Keratinocyte (primary cell): Measurements from ENCODE around the gene ZDHHC6. TPM values are rescaled to one million over a fixed set of nuclear protein-coding genes. Genes with fewer than 3 reads are reported as not detected.
"Not testable (repeated sequence)": the region's sequence is repeated elsewhere in the genome, so short reads cannot be mapped to it uniquely, and the experiment has no call there.

Experiments used
- DNase-seq: peaks from one replicate; pipeline ENCODE4 v3.0.0-alpha.2; 2011; ENCODE audit warnings: low read depth, missing footprints, low spot score
- FAIRE-seq: peaks from 2 replicates; lab custom pipeline; 2011; peaks lifted over from hg19 to GRCh38; lab: Jason Lieb, UNC
- H2AFZ ChIP-seq: 2 replicates; pipeline ENCODE4 v1.6.0; 2012; ENCODE audit warnings: low read length, control low read depth, inconsistent platforms; ENCODE audit not compliant: control insufficient read depth
- H3K27ac ChIP-seq: 2 replicates; pipeline ENCODE4 v1.5.1; 2011; ENCODE audit warnings: low read length; ENCODE audit not compliant: control insufficient read depth, insufficient read depth
- H3K27me3 ChIP-seq: 3 replicates; pipeline ENCODE4 v1.6.0; 2011; ENCODE audit warnings: low read length; ENCODE audit not compliant: control insufficient read depth, insufficient read depth; ENCODE audit errors: extremely low read depth
- H3K36me3 ChIP-seq, 2 experiments: 2 replicates in 1 of 2; 3 replicates in 1 of 2; pipeline ENCODE4 v1.5.1; 2011; ENCODE audit warnings: low read length in 2 of 2, mild to moderate bottlenecking in 1 of 2; ENCODE audit not compliant: control insufficient read depth in 2 of 2, insufficient read depth in 2 of 2; ENCODE audit errors: extremely low read depth in 1 of 2
- H3K4me1 ChIP-seq: 3 replicates; pipeline ENCODE4 v1.5.1; 2011; ENCODE audit warnings: low read length; ENCODE audit not compliant: control insufficient read depth, insufficient read depth; ENCODE audit errors: extremely low read depth
- H3K4me2 ChIP-seq: 3 replicates; pipeline ENCODE4 v1.6.0; 2011; ENCODE audit warnings: low read depth, low read length; ENCODE audit not compliant: control insufficient read depth, insufficient read depth; ENCODE audit errors: extremely low read depth
- H3K4me3 ChIP-seq, 3 experiments: fragments of 200-600 bp in 1 of 3; sonication (generic) in 1 of 3; 2 replicates in 2 of 3; 3 replicates in 1 of 3; pipeline ENCODE4 v1.5.1; 2011 to 2016; ENCODE audit warnings: low read length in 3 of 3, mild to moderate bottlenecking in 3 of 3, control low read depth in 2 of 3, inconsistent platforms in 1 of 3, low read depth in 1 of 3, mixed read lengths in 1 of 3, mixed run types in 1 of 3, moderate library complexity in 1 of 3; ENCODE audit not compliant: control insufficient read depth in 2 of 3, insufficient read depth in 2 of 3; ENCODE audit errors: extremely low read depth in 1 of 3
- H3K79me2 ChIP-seq: 2 replicates; pipeline ENCODE4 v1.6.0; 2012; ENCODE audit warnings: low read length; ENCODE audit not compliant: control insufficient read depth, insufficient read depth
- H3K9ac ChIP-seq: 3 replicates; pipeline ENCODE4 v1.6.0; 2011; ENCODE audit warnings: low read length; ENCODE audit not compliant: control insufficient read depth, insufficient read depth; ENCODE audit errors: extremely low read depth
- H3K9me1 ChIP-seq: 3 replicates; pipeline ENCODE4 v1.6.0; 2011; ENCODE audit warnings: low read length; ENCODE audit not compliant: control insufficient read depth, insufficient read depth; ENCODE audit errors: extremely low read depth
- H3K9me3 ChIP-seq: 2 replicates; pipeline ENCODE4 v1.5.1; 2012; ENCODE audit warnings: low read depth, low read length; ENCODE audit not compliant: control insufficient read depth
- H4K20me1 ChIP-seq: 3 replicates; pipeline ENCODE4 v1.6.0; 2011; ENCODE audit warnings: low read length; ENCODE audit not compliant: control insufficient read depth, insufficient read depth; ENCODE audit errors: extremely low read depth
- EZH2 ChIP-seq: IDR thresholded peaks from one replicate; pipeline ENCODE4 v1.6.1; 2012; ENCODE audit warnings: inconsistent platforms, mild to moderate bottlenecking, low read length, moderate library complexity
- dilution Hi-C: fragments of 300-500 bp; cut with MboI; formaldehyde crosslinking; loops from one replicate; pipeline ENCODE4 v1.7.0; 2020; ENCODE audit warnings: low sequenced_read_pairs; ENCODE audit not compliant: extremely low pct_ligation_motif_present
- polyA plus RNA-seq, 5 experiments: library from polyadenylated mRNA; depleted of rRNA in 3 of 5; stranded (reverse) in 3 of 5; stranded (forward) in 1 of 5; unstranded in 1 of 5; fragments of >200 nt; gene quantifications; 1 replicate in 1 of 5; 2 replicates in 3 of 5; 3 replicates in 1 of 5; pipeline versions ENCODE4 v1.2.1 to v1.2.3, GENCODE V29; 2011 to 2012; ENCODE audit warnings: missing spikeins in 2 of 5, low read depth in 1 of 5, low replicate concordance in 1 of 5
- TF ChIP-seq, protein P1 (sequence below), 3 experiments: IDR thresholded peaks in 1 of 3; conservative IDR thresholded peaks in 1 of 3; optimal IDR thresholded peaks in 1 of 3; 2 replicates in 2 of 3; 3 replicates in 1 of 3; pipeline versions ENCODE3 to v1.5.1; 2011; ENCODE audit warnings: low read length in 3 of 3, mild to moderate bottlenecking in 3 of 3, moderate library complexity in 2 of 3, control low read depth in 1 of 3, inconsistent platforms in 1 of 3; ENCODE audit not compliant: insufficient read depth in 2 of 3; ENCODE audit errors: extremely low read depth in 1 of 3

ZDHHC6 gene
- polyA plus RNA-seq, 1 donor (not counting 4 experiments of a cell fraction or from before 2014, with no cell fraction given), result 34.2 TPM

DNA sequence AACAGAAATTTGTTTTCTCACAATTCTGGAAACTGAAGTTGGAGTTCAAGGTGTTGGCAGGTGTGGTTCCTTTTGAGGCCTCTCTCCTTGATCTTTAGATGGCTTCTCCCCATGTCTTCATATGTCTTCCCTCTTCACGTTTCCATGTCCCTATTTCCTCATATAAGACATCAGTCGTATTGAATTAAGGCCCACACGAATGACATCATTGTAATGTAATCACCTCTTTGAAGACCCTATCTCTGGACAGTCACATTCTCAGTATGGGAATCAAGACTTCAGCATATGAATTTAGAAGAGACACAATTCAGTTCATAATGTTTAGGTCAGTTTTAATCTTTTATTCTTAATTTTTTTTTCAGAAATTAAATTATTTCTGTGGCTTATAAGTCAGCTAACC is 20.1 kb upstream of the ZDHHC6 start:
- no peak overlapping the region for H3K9ac ChIP-seq
- H3K4me3 ChIP-seq, result no peak overlapping the region
- H3K9me3 ChIP-seq, result no peaks in the 10 kb centered on the region
- H3K27ac ChIP-seq, result no peak overlapping the region
- no peaks in the 10 kb centered on the region for H3K4me1 ChIP-seq
- no peak overlapping the region for H2AFZ ChIP-seq
- DNase-seq, result no peak
- TF ChIP-seq, protein P1, sequence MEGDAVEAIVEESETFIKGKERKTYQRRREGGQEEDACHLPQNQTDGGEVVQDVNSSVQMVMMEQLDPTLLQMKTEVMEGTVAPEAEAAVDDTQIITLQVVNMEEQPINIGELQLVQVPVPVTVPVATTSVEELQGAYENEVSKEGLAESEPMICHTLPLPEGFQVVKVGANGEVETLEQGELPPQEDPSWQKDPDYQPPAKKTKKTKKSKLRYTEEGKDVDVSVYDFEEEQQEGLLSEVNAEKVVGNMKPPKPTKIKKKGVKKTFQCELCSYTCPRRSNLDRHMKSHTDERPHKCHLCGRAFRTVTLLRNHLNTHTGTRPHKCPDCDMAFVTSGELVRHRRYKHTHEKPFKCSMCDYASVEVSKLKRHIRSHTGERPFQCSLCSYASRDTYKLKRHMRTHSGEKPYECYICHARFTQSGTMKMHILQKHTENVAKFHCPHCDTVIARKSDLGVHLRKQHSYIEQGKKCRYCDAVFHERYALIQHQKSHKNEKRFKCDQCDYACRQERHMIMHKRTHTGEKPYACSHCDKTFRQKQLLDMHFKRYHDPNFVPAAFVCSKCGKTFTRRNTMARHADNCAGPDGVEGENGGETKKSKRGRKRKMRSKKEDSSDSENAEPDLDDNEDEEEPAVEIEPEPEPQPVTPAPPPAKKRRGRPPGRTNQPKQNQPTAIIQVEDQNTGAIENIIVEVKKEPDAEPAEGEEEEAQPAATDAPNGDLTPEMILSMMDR (optimal IDR thresholded peaks at IDR 0.05 in 1 of 3, IDR thresholded peaks at IDR 0.05 in 1 of 3, conservative IDR thresholded peaks at IDR 0.05 in 1 of 3; ENCODE audit: extremely low read depth in 1 of 3, insufficient read depth in 2 of 3, low read length in 3 of 3), result no peak
- TF ChIP-seq EZH2, result no peak
- dilution Hi-C loops, result no loop called here
- no peaks in the 10 kb centered on the region for H3K79me2 ChIP-seq
- H3K9me1 ChIP-seq, result no peaks in the 10 kb centered on the region
- FAIRE-seq, result no peak
- H3K36me3 ChIP-seq, result peaks cover 5 to 11% of the 10 kb centered on the region in 2 experiments
- no peak overlapping the region for H3K4me2 ChIP-seq
- no peaks in the 10 kb centered on the region for H4K20me1 ChIP-seq
- no peaks in the 10 kb centered on the region for H3K27me3 ChIP-seq

DNA sequence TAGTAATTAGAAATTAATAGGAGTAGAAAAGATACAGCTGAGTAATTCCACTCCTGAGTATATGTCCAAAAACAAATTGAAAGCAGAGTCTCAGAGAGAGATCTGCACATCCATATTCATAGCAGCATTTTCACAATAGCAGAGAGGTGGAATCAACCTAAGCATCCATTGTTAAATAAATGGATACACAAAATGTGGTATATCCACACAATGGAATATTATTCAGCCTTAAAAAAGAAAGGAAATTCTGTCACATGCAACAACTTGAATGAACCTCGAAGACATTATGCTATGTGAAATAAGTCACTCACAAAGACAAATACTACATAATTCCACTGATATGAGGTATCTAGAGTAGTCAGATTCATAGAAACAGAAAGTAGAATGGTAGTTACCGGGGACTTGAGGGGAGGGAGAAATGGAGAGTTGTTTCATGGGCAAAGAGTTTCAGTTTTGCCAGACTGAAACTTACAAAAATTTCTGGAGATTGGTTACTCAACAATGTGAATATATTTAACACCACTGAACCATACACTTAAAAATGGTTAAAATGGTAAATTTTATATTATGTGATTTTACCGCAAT is 18.7 kb upstream of the ZDHHC6 start:
- FAIRE-seq (no peak), DNase-seq (no peak)
- Histone ChIP-seq H3K4me2 (no peak overlapping the region), H3K36me3 (peaks cover 5 to 11% of the 10 kb centered on the region in 2 experiments), H3K9me3 (no peaks in the 10 kb centered on the region), H3K27ac (no peak overlapping the region), H2AFZ (no peak overlapping the region), H4K20me1 (no peaks in the 10 kb centered on the region), H3K4me3 (no peak overlapping the region), H3K27me3 (no peaks in the 10 kb centered on the region), H3K9ac (no peak overlapping the region), H3K4me1 (peaks cover 11% of the 10 kb centered on the region), H3K79me2 (no peaks in the 10 kb centered on the region), H3K9me1 (no peaks in the 10 kb centered on the region)
- dilution Hi-C loops, result no loop called here
- TF ChIP-seq, protein P1 (optimal IDR thresholded peaks at IDR 0.05 in 1 of 3, IDR thresholded peaks at IDR 0.05 in 1 of 3, conservative IDR thresholded peaks at IDR 0.05 in 1 of 3; ENCODE audit: extremely low read depth in 1 of 3, insufficient read depth in 2 of 3, low read length in 3 of 3), result no peak
- TF ChIP-seq EZH2, result no peak

DNA sequence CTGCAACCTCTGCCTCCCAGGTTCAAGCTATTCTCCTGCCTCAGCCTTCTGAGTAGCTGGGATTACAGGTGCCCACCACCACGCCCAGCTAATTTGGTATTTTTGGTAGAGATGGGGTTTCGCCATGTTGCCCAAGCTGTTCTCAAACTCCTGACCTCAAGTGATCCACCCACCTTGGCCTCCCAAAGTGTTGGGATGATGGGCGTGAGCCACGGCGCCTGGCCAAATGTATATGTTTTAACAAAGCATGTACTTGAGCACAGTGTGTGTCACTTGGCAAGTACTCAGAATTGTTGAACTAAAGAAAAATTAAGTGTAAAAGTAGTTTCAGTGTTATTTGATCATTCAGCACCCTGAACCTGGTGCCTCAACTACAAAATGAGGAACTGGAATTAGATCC is 17.4 kb upstream of the ZDHHC6 start:
- dilution Hi-C loops, H3K79me2 ChIP-seq, H2AFZ ChIP-seq, H3K9me3 ChIP-seq, H3K4me2 ChIP-seq, H3K9ac ChIP-seq, H3K27ac ChIP-seq, H3K9me1 ChIP-seq, DNase-seq, H3K4me3 ChIP-seq, H3K27me3 ChIP-seq, H4K20me1 ChIP-seq, FAIRE-seq: not testable (repeated sequence)
- peaks cover 12% of the 10 kb centered on the region for H3K4me1 ChIP-seq
- peaks cover 3 to 11% of the 10 kb centered on the region in 2 experiments for H3K36me3 ChIP-seq
